Activated CD8-positive, alpha-beta memory T cell treated with anti-CD3 and anti-CD28 coated beads for 48 hours (primary cell): Measurements from ENCODE around the gene CEP68.
"Not testable (repeated sequence)": the region's sequence is repeated elsewhere in the genome, so short reads cannot be mapped to it uniquely, and the experiment has no call there.

Source experiments
- DNase-seq, 3 experiments: peaks; one replicate each; pipeline ENCODE4 v3.0.0-alpha.2; 2020; ENCODE audit warnings: low read depth in 2 of 3, low spot score in 2 of 3

CEP68 gene

DNA sequence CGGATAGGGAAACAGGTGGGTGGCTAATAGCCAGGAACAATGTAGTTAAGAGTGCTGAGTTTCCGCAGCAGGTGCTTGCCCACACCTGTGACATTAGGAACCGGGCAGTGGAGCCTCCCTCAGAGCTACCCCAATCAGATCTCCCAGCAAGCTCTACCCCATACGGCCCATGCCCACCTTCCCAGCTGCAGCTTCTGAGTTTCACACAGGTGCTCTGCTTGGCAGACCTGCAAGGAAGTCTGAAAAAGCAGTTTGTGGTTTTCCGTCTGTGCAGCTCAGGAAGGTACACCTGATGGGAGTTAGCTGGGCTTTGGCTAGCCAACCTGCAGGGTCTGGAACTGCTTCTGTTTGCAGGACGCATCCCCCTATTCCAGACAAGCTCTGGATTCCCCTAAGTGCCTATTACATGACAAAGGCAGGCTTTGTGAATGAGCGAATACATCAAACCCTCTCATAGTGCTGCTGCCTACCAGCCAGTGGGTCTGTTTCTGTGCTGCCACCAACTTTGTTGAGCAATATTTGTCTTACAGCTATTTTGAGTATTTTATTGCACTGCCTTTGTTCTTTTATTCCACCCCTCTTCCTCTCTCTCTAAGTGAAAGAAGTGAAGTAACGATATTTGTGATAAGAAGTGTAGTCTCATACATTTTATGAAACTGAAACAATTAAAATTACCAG lies 24.7 kb upstream of the CEP68 start:
- DNase-seq = no peak

DNA sequence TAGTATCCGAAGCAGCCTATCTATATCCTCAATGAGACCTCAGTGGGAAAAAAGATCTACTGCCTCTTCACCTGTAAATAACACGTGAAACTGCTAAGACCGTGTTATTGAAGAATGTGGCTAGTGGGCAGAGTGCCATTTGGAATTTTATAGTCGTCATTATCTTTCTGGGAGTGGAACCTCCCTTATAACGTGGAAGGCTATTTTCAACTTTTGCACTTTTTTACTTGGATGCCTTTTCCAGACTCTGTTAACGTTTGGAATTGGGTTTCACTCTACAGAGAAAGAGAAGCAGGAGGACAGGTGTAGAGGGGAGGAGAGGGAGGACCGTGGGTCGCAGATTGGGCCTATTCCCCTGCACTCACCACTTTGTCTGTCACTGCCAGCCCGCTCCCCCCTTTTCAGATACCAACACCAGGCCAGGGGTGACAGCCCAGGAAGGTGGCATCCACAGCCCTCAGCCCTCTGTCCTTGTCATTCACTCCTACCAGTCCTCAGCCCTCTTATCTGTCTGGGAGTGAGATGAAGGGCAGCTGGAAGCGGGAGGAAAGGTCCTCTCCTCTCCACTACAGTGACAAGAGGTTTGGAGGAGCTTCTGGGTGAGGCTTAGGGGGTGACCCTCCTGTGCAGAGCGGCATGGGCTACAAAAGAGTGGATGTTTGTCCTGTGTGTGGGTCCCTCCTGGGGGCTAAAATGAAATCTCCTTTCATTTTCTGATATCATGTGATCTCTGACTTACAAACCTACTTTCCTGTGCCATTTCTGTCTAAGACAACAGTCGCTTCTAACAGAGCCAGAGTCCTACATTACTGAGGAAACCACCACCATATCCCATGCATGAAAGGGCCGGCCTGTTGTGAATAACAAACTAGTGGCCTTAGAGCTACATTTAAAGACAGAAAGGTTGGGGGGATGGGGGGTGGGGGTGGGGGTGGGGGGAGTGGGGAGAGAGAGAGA lies 23.9 kb upstream of the CEP68 start:
- DNase-seq = no peak

DNA sequence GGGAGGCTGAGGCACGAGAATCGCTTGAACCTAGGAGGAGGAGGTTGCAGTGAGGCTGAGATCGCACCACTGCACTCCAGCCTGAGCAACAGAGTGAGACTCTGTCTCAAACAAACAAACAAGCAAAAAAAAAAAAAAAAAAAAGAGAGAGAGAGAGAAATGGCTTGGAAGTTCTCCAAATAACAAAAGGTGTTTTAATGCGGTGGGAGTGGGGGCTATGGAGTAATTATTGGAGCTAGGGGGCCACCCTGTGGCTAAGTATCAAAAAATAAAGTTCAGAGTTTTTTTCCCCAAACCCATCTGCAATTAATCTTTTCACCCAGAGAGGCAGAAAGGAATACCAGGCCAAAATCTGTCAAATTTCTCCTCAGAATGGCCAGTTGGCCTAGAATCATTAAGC lies 23.0 kb upstream of the CEP68 start:
- no peak for DNase-seq

DNA sequence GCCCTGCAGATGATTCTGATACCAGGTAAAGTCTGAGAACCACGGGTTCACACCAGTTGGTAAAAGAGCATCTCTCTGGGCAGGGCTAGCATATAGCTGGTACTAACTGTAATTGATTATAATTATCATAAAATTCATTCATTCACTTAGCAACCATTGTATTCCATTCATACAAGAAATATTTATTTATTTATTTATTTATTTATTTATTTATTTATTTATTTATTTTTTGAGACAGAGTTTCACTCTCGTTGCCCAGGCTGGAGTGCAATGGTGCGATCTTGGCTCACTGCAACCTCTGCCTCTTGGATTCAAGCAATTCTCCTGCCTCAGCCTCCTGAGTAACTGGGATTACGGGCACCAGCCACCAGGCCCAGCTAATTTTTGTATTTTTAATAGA lies 22.5 kb upstream of the CEP68 start:
- DNase-seq = not testable (repeated sequence)

DNA sequence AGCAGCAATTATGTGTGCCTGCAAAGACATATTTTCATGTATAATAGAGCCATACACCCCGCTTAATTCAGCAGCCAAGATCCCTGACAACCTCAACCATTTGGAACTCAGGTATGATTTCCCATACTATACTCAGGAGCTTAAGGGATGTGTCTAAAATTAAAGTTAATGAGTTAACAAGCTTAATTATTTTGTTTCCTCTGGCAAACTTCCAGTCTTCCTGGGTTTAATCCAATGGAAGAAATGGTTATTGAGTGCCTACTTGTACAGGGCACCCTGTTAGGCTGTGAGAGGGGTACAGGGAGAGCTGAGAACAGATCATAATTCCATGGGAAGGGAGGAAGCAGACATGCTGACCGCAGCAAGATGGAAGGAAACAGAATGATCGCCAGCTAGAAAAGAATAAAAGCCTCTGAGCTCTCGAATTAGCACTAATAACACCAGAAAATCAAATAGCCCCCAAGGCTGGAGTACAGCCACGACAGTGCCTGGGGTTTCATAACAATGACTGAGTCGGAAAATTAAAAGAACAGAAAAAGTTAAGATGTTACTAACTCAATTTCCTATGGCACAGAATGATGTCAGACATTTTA lies 20.8 kb upstream of the CEP68 start:
- DNase-seq = no peak

DNA sequence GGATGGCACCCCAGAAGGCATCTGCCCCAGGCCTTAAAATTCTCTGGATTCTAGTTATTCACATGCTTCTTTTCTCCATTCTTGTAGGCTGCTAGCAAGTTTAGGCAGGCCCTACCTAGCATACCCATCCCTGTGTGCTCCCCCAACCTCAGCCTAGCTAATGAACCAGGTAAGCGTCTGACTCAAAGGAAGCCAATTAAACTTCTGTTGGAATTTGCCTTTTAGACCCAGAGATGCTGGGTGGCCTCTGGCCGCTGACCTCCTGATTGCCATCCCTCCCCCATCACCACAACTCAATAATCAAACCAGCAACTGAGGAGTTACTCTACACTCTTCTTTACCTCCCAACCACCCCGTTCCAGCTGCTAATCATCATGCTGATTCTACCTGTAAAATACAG lies 19.0 kb upstream of the CEP68 start:
- DNase-seq = no peak

DNA sequence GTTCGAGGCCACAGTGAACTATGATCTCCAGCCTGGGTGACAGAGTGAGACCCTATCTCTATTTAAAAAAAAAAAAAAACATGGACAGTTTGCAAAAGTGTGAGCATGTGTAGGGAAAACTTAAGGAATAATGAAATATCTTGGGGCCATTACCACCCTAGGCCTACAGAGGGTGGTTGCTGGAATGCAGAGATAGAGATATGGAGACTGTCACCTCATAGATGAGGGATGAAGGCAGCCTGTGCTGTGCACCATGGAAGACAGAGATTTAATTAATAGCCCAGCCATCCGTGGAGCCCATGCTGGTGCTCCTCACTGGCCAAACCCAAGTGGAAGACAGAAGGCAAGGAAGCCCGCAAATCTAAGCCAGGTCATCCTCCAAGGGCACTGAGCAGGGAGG lies 16.6 kb upstream of the CEP68 start:
- no peak for DNase-seq

DNA sequence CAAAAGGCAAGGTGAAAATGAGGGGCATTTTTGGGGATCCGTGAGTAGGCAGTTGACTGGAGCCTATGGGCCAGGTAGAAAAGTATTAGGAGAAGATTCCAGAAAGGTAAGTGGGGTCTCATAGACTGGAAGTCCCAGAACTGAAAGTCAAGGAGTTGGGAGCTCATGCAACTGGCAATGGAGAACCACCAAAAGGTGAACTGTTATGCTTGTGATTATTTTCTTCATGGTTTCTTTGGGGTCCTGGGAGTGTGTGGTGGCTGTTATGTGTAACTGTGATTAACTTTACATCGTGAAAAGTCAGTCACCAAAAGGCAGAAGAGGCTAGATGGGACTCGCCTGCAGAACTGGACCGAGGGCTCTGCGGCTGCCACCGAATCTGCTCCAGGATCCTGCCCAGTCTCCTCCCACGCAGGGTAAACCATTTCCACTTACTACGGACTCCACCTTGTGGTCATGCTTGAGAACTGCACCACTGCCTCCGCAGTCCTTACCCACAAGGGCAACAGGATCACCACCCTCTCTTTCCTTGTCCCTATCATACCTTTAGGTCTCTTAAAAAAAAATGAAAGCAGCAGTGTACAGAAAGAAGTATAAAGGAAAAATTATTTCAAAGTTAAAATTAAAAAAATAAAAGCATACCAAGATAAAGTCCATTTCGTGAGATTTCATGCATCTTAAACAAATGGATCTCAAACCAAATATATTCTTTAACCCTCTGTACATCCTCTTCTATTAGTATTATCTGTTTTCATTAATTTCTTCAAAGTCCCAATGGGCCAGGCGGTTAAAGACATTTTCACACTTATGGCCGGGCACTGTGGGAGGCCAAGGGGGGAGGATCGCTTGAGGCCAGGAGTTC lies 15.6 kb upstream of the CEP68 start:
- peak in 2 of 3 experiments; percentile 52 to 56 for DNase-seq

DNA sequence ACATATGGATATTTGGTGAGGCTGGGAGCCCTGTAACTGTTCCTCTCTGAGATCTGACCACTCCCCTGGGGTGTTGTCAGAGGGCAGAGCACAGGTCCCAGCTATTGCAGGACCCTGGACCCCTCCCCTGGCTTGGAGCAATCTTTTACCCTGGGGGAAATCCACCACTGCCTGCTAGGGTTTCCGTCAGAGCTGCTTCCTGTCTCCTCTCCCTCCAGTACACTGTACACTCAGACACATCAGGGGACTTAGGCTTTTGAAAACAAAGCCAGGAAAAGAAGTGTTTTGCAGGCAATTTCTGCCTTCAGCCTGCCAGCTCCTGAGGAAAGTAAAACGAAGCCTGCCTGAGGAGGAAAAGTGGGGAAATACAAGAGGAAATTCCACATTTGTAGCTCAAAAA lies 13.2 kb upstream of the CEP68 start:
- no peak for DNase-seq

DNA sequence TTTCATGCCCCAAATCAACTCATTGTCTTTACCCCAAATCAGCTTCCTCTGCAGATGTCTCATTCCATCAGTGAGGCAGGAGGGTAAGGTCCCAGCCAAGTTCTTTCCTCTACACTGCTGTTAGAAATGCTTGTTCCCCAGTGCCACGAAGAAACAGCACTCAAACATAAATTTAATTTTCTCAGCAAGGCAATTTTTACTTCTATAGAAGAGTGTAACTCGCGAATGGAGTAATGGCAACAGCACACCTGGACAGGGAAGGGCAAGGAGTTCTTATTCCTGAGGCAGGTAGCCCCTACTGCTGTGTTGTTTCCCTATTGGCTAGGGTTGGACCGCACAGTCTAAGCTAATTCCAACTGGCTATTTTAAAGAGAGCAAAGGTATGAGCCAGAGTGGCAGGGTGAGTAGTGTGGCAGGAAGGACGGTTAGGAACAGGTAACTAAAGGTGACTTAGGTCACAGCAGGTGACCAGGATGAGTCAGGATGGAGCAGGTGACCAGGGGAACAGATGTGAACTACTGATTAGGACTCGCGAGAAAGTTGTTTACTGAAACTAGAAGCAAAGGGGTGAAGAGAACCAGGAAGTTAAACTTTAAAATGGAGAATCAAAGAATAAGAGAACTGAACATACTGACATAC lies 12.0 kb upstream of the CEP68 start:
- no peak for DNase-seq

DNA sequence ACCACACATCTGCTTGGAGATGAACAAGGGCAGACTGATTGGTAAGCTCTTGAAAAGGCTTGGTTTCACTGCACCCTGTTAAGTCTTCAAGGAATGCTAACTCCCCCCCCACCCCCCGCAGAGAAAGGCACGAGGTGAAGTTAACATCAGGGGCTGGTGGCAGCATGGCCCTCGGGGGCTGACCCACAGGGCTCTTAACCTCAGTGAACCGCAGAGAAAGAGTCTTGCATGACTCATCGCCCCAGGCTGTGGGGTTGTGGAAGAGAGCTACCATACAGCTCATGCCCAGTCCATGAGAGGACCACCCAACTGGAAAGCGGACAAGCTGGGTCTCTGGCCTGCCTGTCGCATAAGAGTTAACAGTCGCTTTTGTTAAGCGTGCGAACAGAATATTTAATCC lies 10.6 kb upstream of the CEP68 start:
- DNase-seq = no peak

DNA sequence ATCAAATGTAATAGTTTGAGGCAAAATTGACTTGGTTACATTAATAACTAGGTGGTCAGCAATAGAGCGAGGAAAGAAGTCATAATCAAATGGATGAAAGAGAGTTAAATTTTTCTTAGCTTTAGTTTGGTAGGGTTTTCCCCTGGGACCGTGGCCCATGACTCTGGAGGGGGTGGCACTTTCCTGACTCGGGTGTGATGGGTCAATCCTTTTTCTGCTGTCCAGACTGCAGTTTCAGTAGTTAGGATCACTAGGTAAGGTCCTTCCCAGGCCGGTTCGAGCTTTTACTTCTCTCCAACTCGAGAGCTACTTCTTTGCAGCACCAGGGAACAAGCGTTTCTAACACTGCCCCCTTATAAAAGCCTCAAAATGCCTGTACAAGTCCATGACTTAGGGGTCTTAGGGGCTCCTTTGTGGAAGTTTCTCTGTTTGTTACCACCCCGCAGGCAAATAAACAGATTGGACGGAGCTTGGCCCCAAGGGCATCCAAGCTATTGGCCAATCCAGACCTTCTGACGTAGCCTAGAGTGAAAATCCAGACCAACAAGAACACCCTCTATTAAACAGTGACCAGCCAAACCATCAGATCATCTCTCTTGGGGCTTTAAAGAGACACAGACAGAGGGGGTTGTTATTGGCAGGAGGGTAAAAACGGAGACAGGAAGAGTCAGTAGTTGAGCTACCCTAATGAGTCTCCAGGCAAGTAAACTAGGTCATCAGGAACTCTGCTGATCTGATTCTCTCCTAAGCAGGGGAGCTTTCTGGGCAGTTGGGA lies 9.4 kb upstream of the CEP68 start:
- DNase-seq = no peak

DNA sequence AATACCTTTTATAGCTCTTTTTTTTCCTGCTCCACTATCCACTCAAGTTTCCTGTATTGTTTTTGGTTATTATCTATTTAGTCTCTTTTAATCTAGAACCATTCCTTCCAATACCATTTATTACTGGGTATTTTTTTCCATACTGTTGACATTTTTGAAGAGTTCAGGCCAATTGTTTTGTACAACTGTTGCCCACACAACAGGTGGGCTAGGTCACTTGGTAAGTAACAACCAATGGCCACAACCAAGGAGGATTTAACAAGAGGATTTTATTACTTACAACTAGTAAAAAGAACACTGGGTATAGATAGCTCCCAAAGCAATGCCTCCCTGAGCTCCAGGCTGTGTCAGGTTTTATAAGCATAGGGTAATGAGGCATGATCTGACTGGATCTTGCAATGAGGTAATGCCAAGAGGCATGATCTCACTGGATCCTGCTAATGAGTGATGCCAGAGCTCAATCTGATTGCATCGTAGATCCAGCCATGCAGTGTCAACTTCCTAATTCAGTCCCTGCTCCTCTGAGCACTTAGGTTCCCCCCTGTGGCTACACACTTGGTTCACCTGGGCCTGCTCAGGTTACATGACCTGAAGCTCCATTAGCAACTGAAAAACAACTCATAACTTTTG lies 7.1 kb upstream of the CEP68 start:
- no peak for DNase-seq

DNA sequence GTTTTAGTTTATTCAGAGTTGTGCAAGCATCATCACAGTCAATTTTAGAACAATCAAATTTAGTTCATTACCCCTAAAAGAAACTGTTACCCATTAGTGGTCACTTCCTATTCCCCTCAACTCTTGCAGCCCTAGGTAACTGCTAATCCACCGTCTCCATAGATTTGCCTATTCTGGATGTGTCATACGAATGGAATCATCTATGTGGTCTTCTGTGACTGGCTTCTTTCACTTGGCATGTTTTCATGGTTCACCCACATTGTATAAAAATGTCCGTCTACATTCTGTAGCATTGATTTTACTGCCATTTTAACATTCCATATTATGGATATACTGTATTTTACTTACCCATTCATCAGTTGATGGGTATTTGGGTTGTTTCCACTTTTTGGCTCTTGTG lies 5.3 kb upstream of the CEP68 start:
- no peak for DNase-seq

DNA sequence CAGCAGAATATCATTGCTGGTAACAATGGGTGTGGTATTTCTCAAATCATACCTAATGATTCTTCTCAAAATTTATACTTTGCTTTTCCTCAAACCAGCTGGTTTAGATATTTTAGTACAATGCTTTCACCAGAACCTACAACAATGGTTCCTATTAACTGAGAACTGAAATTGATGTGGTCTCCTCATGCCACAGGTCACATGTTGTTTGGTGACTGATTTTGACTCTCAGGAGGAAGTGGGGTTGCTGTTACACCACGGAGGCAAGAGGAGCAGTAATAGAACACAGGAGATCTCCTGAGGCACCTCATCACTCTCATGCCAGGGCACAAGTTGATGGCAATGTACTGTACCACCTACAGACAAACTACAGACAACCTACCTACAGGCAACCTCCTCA lies 3.0 kb upstream of the CEP68 start:
- DNase-seq = no peak

DNA sequence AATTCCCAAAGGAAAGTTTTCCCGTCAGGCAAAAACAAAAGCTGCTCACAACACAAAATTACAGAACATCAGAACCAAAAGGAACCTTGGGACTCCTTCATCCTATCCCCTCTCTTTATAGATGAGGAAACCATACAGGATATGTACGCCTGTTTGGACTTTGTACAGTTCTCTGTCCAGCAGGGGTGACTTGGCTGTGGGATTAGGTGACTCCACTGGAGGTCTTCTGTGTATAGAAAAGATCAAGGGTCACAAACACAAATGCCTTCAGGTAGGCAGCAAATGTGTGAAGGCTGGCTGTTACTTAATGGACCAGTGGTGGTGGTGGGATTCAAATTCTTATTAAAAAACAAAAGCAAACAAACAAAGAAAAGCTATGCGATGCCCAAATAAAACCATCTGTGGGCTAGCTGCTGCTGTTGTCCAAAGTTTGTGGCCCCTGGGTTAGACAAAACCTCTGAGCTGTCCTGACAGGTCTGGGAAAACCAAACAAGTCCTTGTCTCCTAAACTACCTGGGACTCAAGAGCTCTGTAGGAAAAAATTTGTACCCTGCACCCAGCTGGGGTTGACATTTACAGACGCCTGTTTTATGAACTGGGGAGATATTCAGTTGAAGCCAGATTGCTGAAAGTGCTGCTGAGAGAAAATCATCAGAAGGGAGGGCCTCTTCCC lies 1.3 kb upstream of the CEP68 start:
- no peak for DNase-seq

DNA sequence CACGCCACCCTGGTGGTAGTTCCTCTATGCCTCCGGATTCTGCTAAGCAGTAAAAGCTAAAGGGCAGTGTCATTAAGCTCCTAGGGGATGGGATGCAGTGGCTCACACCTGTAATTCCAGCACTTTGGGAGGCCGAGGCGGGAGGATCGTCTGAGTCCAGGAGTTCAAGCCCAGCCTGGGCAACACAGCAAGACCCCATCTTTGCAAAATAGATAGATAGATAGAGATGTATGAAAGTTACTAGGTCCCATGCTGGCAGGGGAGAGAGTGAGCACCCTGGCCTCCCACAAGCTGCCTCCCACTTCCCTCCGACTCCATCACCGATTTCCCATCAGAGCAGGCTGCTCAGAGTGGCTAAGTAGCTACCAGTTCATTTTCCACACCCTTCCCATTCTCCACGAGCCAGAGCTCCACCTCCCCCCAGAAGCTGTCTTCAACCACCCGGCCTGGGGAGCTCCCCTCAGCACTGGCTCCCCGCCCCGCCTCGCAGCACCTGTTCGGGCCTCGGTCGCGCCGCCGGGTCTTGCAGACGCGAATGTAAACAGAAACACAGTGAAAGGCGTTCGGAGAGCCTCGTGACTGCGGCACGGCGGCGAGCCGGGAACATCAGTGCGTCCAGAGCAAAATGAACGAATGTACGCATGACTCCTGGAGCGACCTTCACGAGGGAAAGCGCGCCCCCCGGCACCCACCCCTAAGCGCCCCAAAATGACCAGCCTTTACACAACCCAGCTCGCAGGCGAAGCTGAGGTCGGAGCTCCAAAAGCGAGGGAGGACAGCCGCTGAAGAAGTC lies 598 bp upstream of the CEP68 start:
- peak in 2 of 3 experiments; percentile 27 to 30 for DNase-seq

DNA sequence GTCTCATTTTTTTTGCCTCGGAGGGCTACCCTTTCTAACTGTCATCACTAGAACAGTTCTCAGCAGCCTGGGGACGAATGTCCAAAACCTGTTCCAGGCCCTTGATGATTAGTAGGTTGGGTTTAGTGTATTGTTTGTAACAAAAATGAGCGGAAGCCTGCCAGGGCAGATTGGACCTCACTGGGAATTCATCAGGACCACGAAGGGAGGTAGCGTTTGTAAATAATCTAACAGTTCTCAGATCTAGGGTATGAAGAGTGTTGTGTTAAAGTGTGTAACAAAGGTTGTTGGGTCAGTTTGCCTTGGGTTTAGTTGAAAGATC lies 799 bp downstream of the CEP68 start:
- no peak for DNase-seq
